HepG2 (cell line): ENCODE data around the gene CD81. TPM values are rescaled to one million over a fixed set of nuclear protein-coding genes. Genes with fewer than 3 reads are reported as not detected.

ENCODE experiments used
- ASH2L ChIP-seq: fragments of 300-600, 200-600 bp; sonication (generic); IDR thresholded peaks from 2 replicates; pipeline ENCODE4 v1.7.0; 2017; ENCODE audit warnings: low read depth, mild to moderate bottlenecking, moderate library complexity, mixed read lengths, low read length; ENCODE audit not compliant: insufficient read length
- FIP1L1 ChIP-seq: fragments of 200-400 bp; formaldehyde crosslinking; IDR thresholded peaks from 2 replicates; pipeline ENCODE4 v1.6.1; 2018; ENCODE audit warnings: low read depth, mild to moderate bottlenecking, low read length, moderate library complexity, borderline replicate concordance; ENCODE audit not compliant: insufficient read depth
- NFATC3 ChIP-seq: sonication (generic); formaldehyde crosslinking; IDR thresholded peaks from 2 replicates; pipeline ENCODE4 v1.5.1; 2020; ENCODE audit warnings: mild to moderate bottlenecking, missing genetic modification reagents
- RBM22 ChIP-seq: fragments of 200-400 bp; formaldehyde crosslinking; optimal IDR thresholded peaks from 2 replicates; pipeline ENCODE3; 2017; ENCODE audit warnings: mild to moderate bottlenecking, low read length, moderate library complexity
- REST ChIP-seq, 2 experiments: IDR thresholded peaks; 2 replicates each; pipeline ENCODE4 v1.6.1; 2011 to 2012; ENCODE audit warnings: low read length in 2 of 2, borderline replicate concordance in 1 of 2, low read depth in 1 of 2, mild to moderate bottlenecking in 1 of 2, moderate library complexity in 1 of 2
- RXRB ChIP-seq: IDR thresholded peaks from 2 replicates; pipeline ENCODE4 v1.6.1; 2016; ENCODE audit warnings: borderline replicate concordance, missing genetic modification reagents, missing compliant biosample characterization
- STAG1 ChIP-seq: sonication (generic); formaldehyde crosslinking; IDR thresholded peaks from 2 replicates; pipeline ENCODE4 v1.4.0; 2020; ENCODE audit warnings: missing genetic modification reagents
- TERF1 ChIP-seq: sonication (generic); formaldehyde crosslinking; IDR thresholded peaks from 2 replicates; pipeline ENCODE4 v1.8.0; 2022; ENCODE audit warnings: mild to moderate bottlenecking, missing genetic modification reagents, moderate library complexity
- TOPORS ChIP-seq: sonication (generic); formaldehyde crosslinking; IDR thresholded peaks from 2 replicates; pipeline ENCODE4 v1.8.0; 2023; ENCODE audit warnings: mild to moderate bottlenecking, missing genetic modification reagents
- UBTF ChIP-seq: sonication (generic); formaldehyde crosslinking; IDR thresholded peaks from 2 replicates; pipeline ENCODE4 v1.4.0; 2020; ENCODE audit warnings: mild to moderate bottlenecking, missing genetic modification reagents
- XBP1 ChIP-seq: sonication (generic); formaldehyde crosslinking; IDR thresholded peaks from 2 replicates; pipeline ENCODE4 v1.5.0; 2020; ENCODE audit warnings: missing genetic modification reagents
- ZBTB42 ChIP-seq: sonication (generic); formaldehyde crosslinking; IDR thresholded peaks from 2 replicates; pipeline ENCODE4 v1.5.0; 2020; ENCODE audit warnings: mild to moderate bottlenecking, missing genetic modification reagents
- ZBTB8A ChIP-seq: sonication (generic); formaldehyde crosslinking; IDR thresholded peaks from 2 replicates; pipeline ENCODE4 v1.4.0; 2020; ENCODE audit warnings: mild to moderate bottlenecking, low read depth, missing genetic modification reagents, borderline replicate concordance
- ZFP36L2 ChIP-seq: sonication (generic); formaldehyde crosslinking; IDR thresholded peaks from 2 replicates; pipeline ENCODE4 v1.4.0; 2020; ENCODE audit warnings: missing genetic modification reagents
- ZNF547 ChIP-seq: sonication (generic); formaldehyde crosslinking; IDR thresholded peaks from 2 replicates; pipeline ENCODE4 v1.5.1; 2020; ENCODE audit warnings: mild to moderate bottlenecking, missing genetic modification reagents
- ZNF687 ChIP-seq: sonication (generic); formaldehyde crosslinking; IDR thresholded peaks from 2 replicates; pipeline ENCODE4 v1.5.1; 2020; ENCODE audit warnings: mild to moderate bottlenecking, missing genetic modification reagents, moderate library complexity
- ZZZ3 ChIP-seq: sonication (generic); formaldehyde crosslinking; IDR thresholded peaks from 2 replicates; pipeline ENCODE4 v1.4.0; 2020; ENCODE audit warnings: missing genetic modification reagents, mild to moderate bottlenecking, borderline replicate concordance
- polyA plus RNA-seq, 8 experiments: library from polyadenylated mRNA; depleted of rRNA in 3 of 8; stranded (reverse) in 7 of 8; unstranded in 1 of 8; fragments of >200 nt; fragmentation: Illumina TruSeq in 4 of 8; extraction: Trizol in 4 of 8; gene quantifications; 2 replicates each; pipeline versions ENCODE4 v1.2.1 to v1.2.3, GENCODE V29; 2011 to 2016; ENCODE audit warnings: low read depth in 4 of 8, missing spikeins in 1 of 8, mixed read lengths in 1 of 8; ENCODE audit not compliant: insufficient read depth in 1 of 8
- total RNA-seq, 5 experiments: library from RNA; depleted of rRNA; stranded (reverse); fragments of >200 nt; fragmentation: Illumina TruSeq; extraction: Trizol; gene quantifications; 2 replicates each; pipeline ENCODE4 v1.2.3, GENCODE V29; 2016; ENCODE audit warnings: low read depth in 1 of 5

The CD81 gene
- total and polyA plus RNA-seq, 2 of the 13 experiments (the other 11 are each of a cell fraction or from before 2014, with no cell fraction given) = not detected

GRCh38 chr11:2400762-2401435 lies 23.8 kb downstream of the CD81 start (continued):
- TF ChIP-seq REST (IDR thresholded peaks at IDR 0.05; ENCODE audit: borderline replicate concordance in 1 of 2, low read depth in 1 of 2, low read length in 2 of 2) (no peak), FIP1L1 (no peak), XBP1 (CRISPR knock-in tag) (0 out of 2 replicates have a peak, but pooled peaks have one; percentile 17), RBM22 (no peak), UBTF (CRISPR knock-in tag) (no peak), ZNF547 (CRISPR knock-in tag) (no peak), ZBTB8A (CRISPR knock-in tag) (no peak), ZBTB42 (CRISPR knock-in tag) (no peak), NFATC3 (CRISPR knock-in tag) (no peak), STAG1 (no peak), RXRB (CRISPR knock-in tag) (no peak), TOPORS (CRISPR knock-in tag) (no peak; the same call in 1 of the 2 replicates), ZZZ3 (no peak), ZNF687 (no peak), ZFP36L2 (CRISPR knock-in tag) (no peak), ASH2L (peak; percentile 74), TERF1 (CRISPR knock-in tag) (no peak)
